HK-2 (cell line): ENCODE results near the gene IL13RA2.

Experiments
- DNase-seq: peaks from one replicate; pipeline ENCODE4 v3.0.0-alpha.2; 2018; ENCODE audit not compliant: unreplicated experiment

IL13RA2 gene

GRCh38 chrX:114997779-114998178 lies 19.6 kb downstream of the IL13RA2 start:
- no peak for DNase-seq

- no peak for DNase-seq
These were observed 31.3 kb downstream of the IL13RA2 start for GRCh38 chrX:114985967-114986592.

GRCh38 chrX:114976292-114976691 lies 41.1 kb downstream of the IL13RA2 start:
- no peak for DNase-seq

- no peak for DNase-seq
These were observed 44.4 kb downstream of the IL13RA2 start for GRCh38 chrX:114973013-114973412.

- no peak for DNase-seq
These were observed 46.6 kb downstream of the IL13RA2 start for GRCh38 chrX:114970806-114971205.

- no peak for DNase-seq
These were observed 53.0 kb downstream of the IL13RA2 start for GRCh38 chrX:114964374-114964773.

- no peak for DNase-seq
These were observed 55.2 kb downstream of the IL13RA2 start for GRCh38 chrX:114962209-114962608.

GRCh38 chrX:114959729-114960128 lies 57.7 kb downstream of the IL13RA2 start:
- DNase-seq: no peak
